Measurements from ENCODE around the gene ADTRP.

DNA sequence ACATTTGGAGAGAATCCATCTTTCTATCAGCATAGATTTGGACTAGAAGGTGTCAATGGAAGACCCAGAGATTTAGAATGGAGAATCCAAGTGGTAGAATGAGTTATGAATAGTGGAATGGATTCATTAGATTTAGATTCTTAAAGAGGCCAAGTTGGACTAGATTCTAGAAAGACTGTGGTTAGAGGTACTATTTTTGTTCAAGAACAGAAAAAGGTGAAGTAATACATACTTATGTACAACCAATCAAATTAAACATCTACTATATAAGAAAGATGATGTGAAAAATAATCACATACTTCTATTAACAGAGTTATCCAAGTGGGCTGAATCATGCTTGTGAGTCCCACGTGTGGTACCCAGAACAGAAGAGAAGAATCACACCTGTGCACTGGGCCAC lies 33.8 kb upstream of the ADTRP start:
- TF ChIP-seq POLR2A (IDR thresholded peaks at IDR 0.05), result no peak
- no peak for TF ChIP-seq CTCF (IDR thresholded peaks at IDR 0.05 in 8 of 11, conservative IDR thresholded peaks at IDR 0.05 in 3 of 11)
